Fibroblast of the aortic adventitia (primary cell): ENCODE results near the gene PHACTR2. TPM values are rescaled to one million over a fixed set of nuclear protein-coding genes. Genes with fewer than 3 reads are reported as not detected.

ENCODE experiments used
- DNase-seq: peaks from one replicate; pipeline ENCODE4 v3.0.0-alpha.2; 2010; ENCODE audit warnings: low read depth
- H3K4me3 ChIP-seq: 2 replicates; pipeline ENCODE4 v1.5.1; 2011; ENCODE audit warnings: low read depth, mild to moderate bottlenecking, control low read depth, low read length, moderate library complexity
- total RNA-seq: library from RNA; depleted of rRNA; stranded (reverse); fragments of >200 nt; gene quantifications from 2 replicates; pipeline ENCODE4 v1.2.3, GENCODE V29; 2012; ENCODE audit warnings: low replicate concordance
- TF ChIP-seq, protein P1 (sequence below): IDR thresholded peaks from 2 replicates; pipeline ENCODE4 v1.5.1; 2011; ENCODE audit warnings: mild to moderate bottlenecking, low read length, control low read depth, inconsistent platforms; ENCODE audit not compliant: insufficient read depth

The PHACTR2 gene
- total RNA-seq, 1 donor, result 74.7 TPM

DNA sequence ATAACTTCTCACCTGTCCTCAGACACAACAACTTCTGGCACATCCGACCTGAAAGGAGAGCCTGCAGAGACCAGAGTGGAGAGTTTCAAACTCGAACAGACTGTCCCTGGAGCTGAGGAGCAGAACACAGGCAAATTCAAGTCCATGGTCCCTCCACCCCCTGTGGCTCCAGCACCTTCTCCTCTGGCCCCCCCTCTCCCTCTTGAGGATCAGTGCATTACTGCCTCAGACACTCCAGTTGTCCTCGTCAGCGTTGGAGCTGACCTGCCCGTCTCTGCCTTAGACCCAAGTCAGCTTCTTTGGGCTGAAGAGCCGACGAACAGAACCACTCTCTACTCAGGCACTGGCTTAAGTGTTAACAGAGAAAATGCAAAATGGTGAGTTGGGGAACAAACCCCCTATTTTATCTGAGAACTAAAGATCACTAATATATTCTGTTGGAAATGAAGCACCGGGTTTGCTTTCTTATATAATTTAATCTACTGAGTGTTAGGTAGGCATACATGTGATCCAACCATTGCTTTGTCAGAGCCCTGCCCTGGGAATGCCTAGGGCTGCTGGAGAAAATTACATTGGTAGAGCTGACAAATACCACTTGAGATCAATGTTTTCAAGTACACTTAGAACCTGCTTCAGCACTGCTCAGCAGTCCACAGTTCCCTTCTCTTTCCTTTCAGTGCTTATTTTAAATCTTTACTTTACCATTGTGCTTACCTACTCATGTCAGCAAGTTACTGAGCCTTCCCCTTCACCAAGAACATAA lies 87.8 kb downstream of the PHACTR2 start:
- TF ChIP-seq, protein P1, sequence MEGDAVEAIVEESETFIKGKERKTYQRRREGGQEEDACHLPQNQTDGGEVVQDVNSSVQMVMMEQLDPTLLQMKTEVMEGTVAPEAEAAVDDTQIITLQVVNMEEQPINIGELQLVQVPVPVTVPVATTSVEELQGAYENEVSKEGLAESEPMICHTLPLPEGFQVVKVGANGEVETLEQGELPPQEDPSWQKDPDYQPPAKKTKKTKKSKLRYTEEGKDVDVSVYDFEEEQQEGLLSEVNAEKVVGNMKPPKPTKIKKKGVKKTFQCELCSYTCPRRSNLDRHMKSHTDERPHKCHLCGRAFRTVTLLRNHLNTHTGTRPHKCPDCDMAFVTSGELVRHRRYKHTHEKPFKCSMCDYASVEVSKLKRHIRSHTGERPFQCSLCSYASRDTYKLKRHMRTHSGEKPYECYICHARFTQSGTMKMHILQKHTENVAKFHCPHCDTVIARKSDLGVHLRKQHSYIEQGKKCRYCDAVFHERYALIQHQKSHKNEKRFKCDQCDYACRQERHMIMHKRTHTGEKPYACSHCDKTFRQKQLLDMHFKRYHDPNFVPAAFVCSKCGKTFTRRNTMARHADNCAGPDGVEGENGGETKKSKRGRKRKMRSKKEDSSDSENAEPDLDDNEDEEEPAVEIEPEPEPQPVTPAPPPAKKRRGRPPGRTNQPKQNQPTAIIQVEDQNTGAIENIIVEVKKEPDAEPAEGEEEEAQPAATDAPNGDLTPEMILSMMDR, result no peak
- no peak for DNase-seq
- H3K4me3 ChIP-seq, result no peak overlapping the region

DNA sequence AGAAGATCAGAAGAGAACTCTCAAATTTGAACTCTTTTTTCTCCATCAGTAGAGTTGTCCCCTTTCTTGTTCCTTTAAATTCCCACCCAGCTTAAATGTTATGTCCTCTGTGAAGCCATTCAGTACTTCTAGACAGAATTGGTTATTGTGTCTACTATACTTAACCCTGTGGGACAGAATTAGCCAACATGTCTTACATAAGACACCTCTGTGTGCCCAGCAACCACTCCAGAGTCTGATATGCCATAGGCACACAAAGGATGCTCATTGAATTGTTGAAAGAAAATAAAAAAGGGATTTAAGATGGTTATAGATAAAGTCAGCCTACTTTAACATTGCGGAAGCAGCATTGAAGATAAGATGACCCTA lies 88.4 kb downstream of the PHACTR2 start:
- no peak overlapping the region for H3K4me3 ChIP-seq
- TF ChIP-seq, protein P1, result no peak
- DNase-seq, result no peak

DNA sequence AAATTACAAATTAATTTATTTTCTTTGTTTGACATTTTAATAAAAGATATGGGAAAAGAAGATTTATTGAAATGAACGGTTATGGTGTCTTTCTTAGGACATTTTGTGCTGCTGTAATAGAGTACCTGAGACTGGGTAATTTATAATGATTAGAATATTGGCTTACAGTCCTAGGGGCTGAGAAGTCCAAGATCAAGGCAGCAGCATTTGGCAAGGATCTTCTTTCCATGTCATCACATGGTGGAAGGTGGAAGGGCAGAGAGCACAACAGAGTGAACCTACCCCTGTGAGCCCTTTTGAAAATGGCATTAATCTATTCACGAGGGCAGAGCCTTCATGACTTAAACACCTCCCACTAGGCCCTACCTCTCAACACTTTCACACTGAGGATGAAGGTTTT lies 89.7 kb downstream of the PHACTR2 start:
- H3K4me3 ChIP-seq, result no peak overlapping the region
- no peak for DNase-seq
- TF ChIP-seq, protein P1, result no peak

DNA sequence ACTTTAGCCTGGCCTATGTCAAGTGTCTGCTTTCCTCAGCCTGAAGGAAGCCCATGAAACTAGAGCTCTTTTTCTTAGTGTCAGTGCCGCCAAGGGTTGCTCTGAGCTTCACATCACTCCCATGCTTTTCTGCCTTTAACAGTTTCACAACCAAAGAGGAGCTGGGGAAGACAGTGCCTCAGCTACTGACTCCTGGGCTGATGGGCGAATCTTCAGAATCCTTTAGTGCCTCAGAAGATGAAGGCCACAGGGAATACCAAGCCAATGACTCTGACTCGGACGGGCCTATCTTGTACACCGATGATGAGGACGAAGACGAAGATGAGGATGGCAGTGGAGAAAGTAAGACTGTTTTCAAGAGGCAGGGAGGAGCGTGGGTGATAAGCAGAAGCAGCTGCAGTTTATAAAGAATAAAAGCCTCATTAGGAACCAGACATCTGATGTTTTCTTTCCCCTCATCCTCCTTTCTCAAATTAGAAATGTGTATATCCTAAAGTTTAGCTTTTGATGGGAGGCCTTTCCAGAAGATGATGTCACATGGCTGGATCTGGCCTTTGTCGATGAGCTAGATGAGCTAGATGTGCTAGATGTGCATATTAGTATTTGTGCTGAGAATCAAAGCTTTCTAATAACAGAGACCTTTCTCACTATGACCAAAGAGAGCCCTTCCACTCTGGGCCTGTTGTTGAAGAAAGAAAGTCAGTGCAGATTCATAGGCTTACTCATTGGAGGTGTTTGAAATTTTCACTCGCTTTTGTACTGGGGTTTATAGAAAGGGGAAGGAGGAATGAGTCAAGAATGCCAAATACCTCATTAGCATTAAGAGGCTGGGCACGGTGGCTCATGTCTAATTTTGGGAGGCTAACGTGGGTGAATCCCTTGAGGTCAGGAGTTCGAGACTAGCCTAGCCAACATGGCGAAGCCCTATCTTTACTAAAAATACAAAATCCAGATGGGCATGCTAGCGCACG lies 94.6 kb downstream of the PHACTR2 start:
- H3K4me3 ChIP-seq, result no peak overlapping the region
- TF ChIP-seq, protein P1, result no peak
- DNase-seq, result peak; percentile 28

DNA sequence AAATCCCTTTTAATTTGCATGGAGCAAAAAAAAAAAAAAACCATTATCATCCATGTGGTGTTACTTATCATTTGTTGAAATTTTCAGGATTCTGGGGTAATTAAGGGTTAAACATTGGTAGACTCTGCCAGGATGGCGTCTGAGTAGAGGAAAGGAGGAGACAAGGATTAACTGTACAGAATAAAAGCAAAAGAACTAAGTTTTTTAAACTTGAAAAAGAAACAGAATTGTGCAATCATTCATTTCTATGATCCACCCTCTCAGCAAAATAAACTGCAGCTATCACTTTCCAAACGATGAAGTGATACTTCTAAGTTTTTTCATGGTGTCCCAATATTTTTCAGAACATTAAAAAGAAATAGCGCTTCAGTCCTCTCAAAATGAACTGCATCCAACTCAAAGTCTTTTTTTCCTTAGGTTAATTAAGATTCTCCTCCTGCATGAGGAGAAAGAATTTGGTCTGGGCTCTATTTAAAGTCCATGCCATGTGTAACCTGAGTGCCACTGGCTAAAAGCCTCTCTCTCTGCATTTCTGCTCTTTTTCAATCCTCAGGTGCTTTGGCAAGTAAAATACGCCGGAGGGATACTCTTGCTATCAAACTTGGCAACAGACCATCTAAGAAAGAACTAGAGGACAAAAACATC lies 95.9 kb downstream of the PHACTR2 start:
- H3K4me3 ChIP-seq, result no peak overlapping the region
- TF ChIP-seq, protein P1, result no peak
- peak; percentile 41 for DNase-seq

DNA sequence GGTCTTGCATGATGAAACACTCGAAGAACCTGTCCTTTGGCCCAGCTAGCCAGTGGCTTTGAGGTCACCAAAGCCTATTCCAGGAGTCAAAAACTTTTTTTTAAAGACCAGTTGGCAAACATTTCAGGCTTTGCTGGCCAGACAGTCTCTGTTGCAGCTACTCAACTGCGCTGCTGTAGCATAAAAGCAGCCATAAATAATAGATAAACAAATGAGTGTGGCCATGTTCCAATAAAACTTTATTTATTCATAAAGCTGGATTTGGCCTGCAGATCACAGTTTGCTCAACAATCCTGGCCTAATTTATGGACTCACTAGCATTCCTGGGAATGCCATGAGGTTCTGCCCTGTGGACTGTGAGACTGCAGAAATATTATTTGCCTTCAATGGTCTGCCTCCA lies 96.6 kb downstream of the PHACTR2 start:
- peak; percentile 31 for DNase-seq
- TF ChIP-seq, protein P1, result no peak
- H3K4me3 ChIP-seq, result no peak overlapping the region
